H1 (cell line): ENCODE data around the gene SASH3. TPM values are rescaled to one million over a fixed set of nuclear protein-coding genes. Genes with fewer than 3 reads are reported as not detected.

Experiments
- CTCF ChIA-PET: fragments of 300-600 bp; sonication (Branson Sonifier 250); formaldehyde crosslinking; loops from one replicate; lab custom pipeline; 2021; ENCODE audit not compliant: partially characterized antibody; lab: Charles Lee
- POLR2A ChIA-PET: fragments of 300-600 bp; sonication (Branson Sonifier 250); formaldehyde crosslinking; loops from one replicate; lab custom pipeline; 2021; ENCODE audit warnings: inconsistent platforms; ENCODE audit not compliant: partially characterized antibody; lab: Charles Lee
- DNase-seq, 2 experiments: peaks; one replicate each; pipeline versions ENCODE4 v3.0.0 to v3.0.0-alpha.2; 2010 to 2022; ENCODE audit warnings: low spot score in 2 of 2, low read depth in 1 of 2, mixed read lengths in 1 of 2
- FAIRE-seq: peaks from 2 replicates; lab custom pipeline; 2011; peaks lifted over from hg19 to GRCh38; lab: Jason Lieb, UNC
- H2AFZ ChIP-seq: 2 replicates; pipeline ENCODE4 v1.8.1; 2012; ENCODE audit warnings: low read length, inconsistent platforms
- H2AK5ac ChIP-seq: 2 replicates; pipeline ENCODE4 v1.6.1; 2013; ENCODE audit warnings: low read depth, low read length
- H2BK120ac ChIP-seq: replicated peaks from 2 replicates; pipeline ENCODE3; 2013; ENCODE audit warnings: low read depth, low read length, inconsistent platforms
- H2BK12ac ChIP-seq: 2 replicates; pipeline ENCODE4 v1.6.1; 2013; ENCODE audit warnings: low read depth, low read length
- H2BK15ac ChIP-seq: 2 replicates; pipeline ENCODE4 v1.6.1; 2013; ENCODE audit warnings: low read length
- H2BK20ac ChIP-seq: 2 replicates; pipeline ENCODE4 v1.6.1; 2013; ENCODE audit warnings: low read length
- H2BK5ac ChIP-seq: 2 replicates; pipeline ENCODE4 v1.6.1; 2013; ENCODE audit warnings: low read depth, low read length
- H3K14ac ChIP-seq: 2 replicates; pipeline ENCODE4 v1.6.1; 2013; ENCODE audit warnings: inconsistent platforms; ENCODE audit not compliant: insufficient read length
- H3K18ac ChIP-seq: 2 replicates; pipeline ENCODE4 v1.6.1; 2013; ENCODE audit warnings: low read length; ENCODE audit errors: extremely low read depth
- H3K23ac ChIP-seq: 2 replicates; pipeline ENCODE4 v1.6.1; 2013; ENCODE audit warnings: inconsistent platforms; ENCODE audit not compliant: insufficient read length
- H3K23me2 ChIP-seq: 2 replicates; pipeline ENCODE4 v1.6.1; 2013; ENCODE audit warnings: low read depth, low read length
- H3K27ac ChIP-seq: 2 replicates; pipeline ENCODE4 v1.6.1; 2011; ENCODE audit warnings: low read depth, low read length, inconsistent platforms
- H3K27me3 ChIP-seq, 4 experiments: replicated peaks in 1 of 4; 1 replicate in 1 of 4; 2 replicates in 3 of 4; pipeline versions ENCODE4 v1.6.1 to v1.8.1; 2011 to 2013; ENCODE audit warnings: low read length in 3 of 4, mild to moderate bottlenecking in 3 of 4, inconsistent platforms in 2 of 4, mixed read lengths in 2 of 4, moderate library complexity in 1 of 4; ENCODE audit not compliant: control insufficient read depth in 3 of 4, insufficient read depth in 3 of 4; ENCODE audit errors: extremely low read depth in 1 of 4
- H3K36me3 ChIP-seq, 4 experiments: 2 replicates each; pipeline versions ENCODE4 v1.6.1 to v1.8.1; 2011 to 2013; ENCODE audit warnings: mild to moderate bottlenecking in 4 of 4, low read length in 3 of 4, moderate library complexity in 2 of 4, control low read depth in 1 of 4, inconsistent platforms in 1 of 4; ENCODE audit not compliant: insufficient read depth in 4 of 4, control insufficient read depth in 2 of 4
- H3K4ac ChIP-seq: replicated peaks from 2 replicates; pipeline ENCODE3; 2013; ENCODE audit warnings: low read length, low read depth, mixed read lengths, inconsistent platforms; ENCODE audit not compliant: insufficient read length
- H3K4me1 ChIP-seq, 4 experiments: replicated peaks in 1 of 4; 1 replicate in 1 of 4; 2 replicates in 3 of 4; pipeline versions ENCODE4 v1.6.1 to v1.8.1; 2011 to 2013; ENCODE audit warnings: low read length in 3 of 4, inconsistent platforms in 2 of 4, mixed read lengths in 1 of 4; ENCODE audit not compliant: insufficient read depth in 4 of 4, control insufficient read depth in 3 of 4
- H3K4me2 ChIP-seq, 2 experiments: 2 replicates each; pipeline versions ENCODE4 v1.6.1 to v1.8.1; 2011 to 2013; ENCODE audit warnings: low read depth in 2 of 2, low read length in 2 of 2, control low read depth in 1 of 2, inconsistent platforms in 1 of 2, mild to moderate bottlenecking in 1 of 2; ENCODE audit not compliant: insufficient read depth in 1 of 2
- H3K4me3 ChIP-seq, 4 experiments: fragments of 200-600, 300-600 bp in 1 of 4; sonication (generic), shearing (Covaris generic), sonication (Bioruptor Twin) in 1 of 4; 2 replicates each; pipeline versions ENCODE4 v1.5.1 to v1.8.1; 2011 to 2016; ENCODE audit warnings: low read length in 4 of 4, low read depth in 3 of 4, control low read depth in 2 of 4, inconsistent platforms in 2 of 4, mild to moderate bottlenecking in 2 of 4, mixed read lengths in 1 of 4, moderate library complexity in 1 of 4; ENCODE audit not compliant: insufficient read depth in 2 of 4; ENCODE audit errors: extremely low read depth in 1 of 4
- H3K56ac ChIP-seq: replicated peaks from 2 replicates; pipeline ENCODE3; 2013; ENCODE audit warnings: low read depth, mild to moderate bottlenecking, mixed read lengths, low read length, inconsistent platforms; ENCODE audit not compliant: insufficient read length
- H3K79me1 ChIP-seq: 2 replicates; pipeline ENCODE4 v1.6.1; 2013; ENCODE audit warnings: low read depth, low read length, control low read depth
- H3K79me2 ChIP-seq, 2 experiments: 2 replicates each; pipeline versions ENCODE4 v1.6.1 to v1.8.1; 2012 to 2013; ENCODE audit warnings: low read length in 2 of 2, mild to moderate bottlenecking in 2 of 2, inconsistent platforms in 1 of 2; ENCODE audit not compliant: insufficient read depth in 2 of 2, control insufficient read depth in 1 of 2
- H3K9ac ChIP-seq, 4 experiments: replicated peaks in 1 of 4; 1 replicate in 1 of 4; 2 replicates in 3 of 4; pipeline versions ENCODE4 v1.6.1 to v1.8.1; 2011 to 2013; ENCODE audit warnings: low read depth in 3 of 4, low read length in 3 of 4, control low read depth in 2 of 4, mild to moderate bottlenecking in 2 of 4, moderate library complexity in 2 of 4, inconsistent platforms in 1 of 4; ENCODE audit errors: extremely low read depth in 1 of 4
- H3K9me3 ChIP-seq, 2 experiments: 2 replicates each; pipeline versions ENCODE4 v1.6.1 to v1.8.1; 2012 to 2013; ENCODE audit warnings: mild to moderate bottlenecking in 2 of 2, moderate library complexity in 2 of 2, control low read depth in 1 of 2, inconsistent platforms in 1 of 2, low read depth in 1 of 2, low read length in 1 of 2, mixed read lengths in 1 of 2; ENCODE audit not compliant: insufficient read depth in 2 of 2
- H4K20me1 ChIP-seq, 2 experiments: replicated peaks in 1 of 2; 2 replicates each; pipeline versions ENCODE3 to v1.8.1; 2011 to 2013; ENCODE audit warnings: inconsistent platforms in 2 of 2, low read length in 2 of 2, mild to moderate bottlenecking in 1 of 2; ENCODE audit not compliant: insufficient read depth in 2 of 2, control insufficient read depth in 1 of 2
- H4K5ac ChIP-seq: 2 replicates; pipeline ENCODE4 v1.6.1; 2013; ENCODE audit warnings: low read length, low read depth, mixed read lengths, inconsistent platforms; ENCODE audit not compliant: insufficient read length
- H4K8ac ChIP-seq: 2 replicates; pipeline ENCODE4 v1.8.0; 2013; ENCODE audit warnings: mild to moderate bottlenecking, moderate library complexity, low read length, inconsistent platforms; ENCODE audit not compliant: insufficient read depth; ENCODE audit errors: extremely low read depth
- H4K91ac ChIP-seq: replicated peaks from 2 replicates; pipeline ENCODE3; 2013; ENCODE audit warnings: low read length, mixed read lengths, inconsistent platforms; ENCODE audit not compliant: insufficient read length
- CTCF ChIP-seq, 3 experiments: IDR thresholded peaks; 1 replicate in 2 of 3; 2 replicates in 1 of 3; pipeline versions ENCODE4 v1.5.1 to v1.6.1; 2011; ENCODE audit warnings: low read length in 3 of 3, mild to moderate bottlenecking in 3 of 3, inconsistent platforms in 2 of 3, low read depth in 1 of 3, moderate library complexity in 1 of 3; ENCODE audit not compliant: insufficient read depth in 1 of 3; ENCODE audit errors: control extremely low read depth in 1 of 3
- GTF2F1 ChIP-seq: IDR thresholded peaks from 2 replicates; pipeline ENCODE4 v1.6.1; 2012; ENCODE audit warnings: low read depth, low read length, improper control_type of control experiment, borderline replicate concordance
- MAFK ChIP-seq: IDR thresholded peaks from 2 replicates; pipeline ENCODE4 v1.6.1; 2012; ENCODE audit warnings: low read depth, mild to moderate bottlenecking, improper control_type of control experiment, low read length
- RAD21 ChIP-seq, 2 experiments: IDR thresholded peaks in 1 of 2; conservative IDR thresholded peaks in 1 of 2; 2 replicates each; pipeline ENCODE4 v1.6.1; 2011; ENCODE audit warnings: low read depth in 2 of 2, low read length in 2 of 2, improper control_type of control experiment in 1 of 2, inconsistent platforms in 1 of 2, mild to moderate bottlenecking in 1 of 2, moderate library complexity in 1 of 2
- WGBS, 2 experiments: shearing (Covaris generic) in 1 of 2; methylation state at CpG; one replicate each; pipeline versions ENCODE4 v1.1.6 to v1.1.7; 2013 to 2015; ENCODE audit warnings: low lambda C conversion rate in 2 of 2, mixed read lengths in 2 of 2, inconsistent platforms in 1 of 2, low coverage in 1 of 2, missing lambda C conversion rate in 1 of 2; ENCODE audit not compliant: insufficient replicate concordance in 2 of 2, insufficient coverage in 1 of 2, insufficient read length in 1 of 2; ENCODE audit errors: extremely low coverage in 1 of 2, missing lambda C conversion rate in 1 of 2; 5-methylcytosine and 5-hydroxymethylcytosine counted together
- polyA plus RNA-seq, 7 experiments: library from polyadenylated mRNA; depleted of rRNA in 3 of 7; stranded (reverse) in 5 of 7; unstranded in 2 of 7; fragments of >200 nt in 5 of 7; fragments of 200-250 nt in 2 of 7; gene quantifications; 1 replicate in 5 of 7; 2 replicates in 1 of 7; 4 replicates in 1 of 7; pipeline versions ENCODE4 v1.2.1 to v1.2.3, GENCODE V29; 2011 to 2013; ENCODE audit warnings: missing spikeins in 2 of 7, mixed read lengths in 2 of 7
- total RNA-seq: library from RNA; stranded (reverse); fragmentation: NEBNext Ultra II Directional; extraction: Animal tissue kit (Norgen Biotek cat#: 25700); gene quantifications from 2 replicates; pipeline ENCODE4 v1.2.1, GENCODE V29; 2021

Gene SASH3
- total and polyA plus RNA-seq, 2 of the 8 experiments (the other 6 are each of a cell fraction or from before 2014, with no cell fraction given): not detected

- 85% methylated on average over 11 of the region's 14 CpGs; no CpG with 5 or more reads in 1 of the 2 experiments for WGBS, 2 experiments
- H4K20me1 ChIP-seq: no peaks in the 10 kb centered on the region
- no peak overlapping the region for H4K91ac ChIP-seq
- H3K36me3 ChIP-seq: no peaks in the 10 kb centered on the region
- no peak overlapping the region for H2BK15ac ChIP-seq
- H4K8ac ChIP-seq: no peak overlapping the region
- TF ChIP-seq RAD21 (IDR thresholded peaks at IDR 0.05 in 1 of 2, conservative IDR thresholded peaks at IDR 0.05 in 1 of 2; ENCODE audit: low read depth in 2 of 2, low read length in 2 of 2) (peak in 1 of 2 experiments; percentile 6; a peak in 1 of 4 replicates), MAFK (peak; percentile 31; the same call in 1 of the 2 replicates), GTF2F1 (no peak), CTCF (IDR thresholded peaks at IDR 0.05; ENCODE audit: control extremely low read depth in 1 of 3, insufficient read depth in 1 of 3, low read depth in 1 of 3, low read length in 3 of 3) (peak in 1 of 3 experiments; percentile 5; a peak in 1 of 4 replicates)
- no peak overlapping the region for H3K56ac ChIP-seq
- DNase-seq: no peak
- H3K27me3 ChIP-seq: no peaks in the 10 kb centered on the region
- no peak overlapping the region for H3K4me3 ChIP-seq
- no peaks in the 10 kb centered on the region for H3K79me2 ChIP-seq
- no peak overlapping the region for H2AFZ ChIP-seq
- no peaks in the 10 kb centered on the region for H3K9me3 ChIP-seq
- H2BK12ac ChIP-seq: no peak overlapping the region
- FAIRE-seq: no peak
- no peak overlapping the region for H4K5ac ChIP-seq
- ChIA-PET CTCF (interaction anchor here (0.8 to 1.4 kb wide), 6 partner anchors 12 to 197 kb away, joined by 3 to 7 read pairs (median 4); no protein-coding TSS in a partner anchor), POLR2A (no interaction called here)
- no peaks in the 10 kb centered on the region for H3K79me1 ChIP-seq
- no peak overlapping the region for H2BK120ac ChIP-seq
- no peak overlapping the region for H3K14ac ChIP-seq
- H3K23me2 ChIP-seq: no peaks in the 10 kb centered on the region
- no peaks in the 10 kb centered on the region for H3K4me1 ChIP-seq
- no peak overlapping the region for H3K9ac ChIP-seq
- no peak overlapping the region for H2BK5ac ChIP-seq
- no peak overlapping the region for H3K18ac ChIP-seq
- H2BK20ac ChIP-seq: no peak overlapping the region
- no peak overlapping the region for H3K23ac ChIP-seq
- H3K27ac ChIP-seq: no peak overlapping the region
- no peak overlapping the region for H2AK5ac ChIP-seq
- no peak overlapping the region for H3K4me2 ChIP-seq
- no peak overlapping the region for H3K4ac ChIP-seq
Measured at GRCh38 chrX:129759576-129760061, 20.1 kb upstream of the SASH3 start.
